AG20443 (cell line): ENCODE measurements around the gene GPR27.
A peak's percentile ranks its signal among the peaks of the same experiment; 100 is the strongest.

Experiments
- DNase-seq: peaks from one replicate; pipeline ENCODE4 v3.0.0; 2012; ENCODE audit warnings: low spot score, mixed read lengths

The GPR27 gene

GRCh38 chr3:71732637-71733036 lies 21.0 kb upstream of the GPR27 start:
- no peak for DNase-seq

DNA sequence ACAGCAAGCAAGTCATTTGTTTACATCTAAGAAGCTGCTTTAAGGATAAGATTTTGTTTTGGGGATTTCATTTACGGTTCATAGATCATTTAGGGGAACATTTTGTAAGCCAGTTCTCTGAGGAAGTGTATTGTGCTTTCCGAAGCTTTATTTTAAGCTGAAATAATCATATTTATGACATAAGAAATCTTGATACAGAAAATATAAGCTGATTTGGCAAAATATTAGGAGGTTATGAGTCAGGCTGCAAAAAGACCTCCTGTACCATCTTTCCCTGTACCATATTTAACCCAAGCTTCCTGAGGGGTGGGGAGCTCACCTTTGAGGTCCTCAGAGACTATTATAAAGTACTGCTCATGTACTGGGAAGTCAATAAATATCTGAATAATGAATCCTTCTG lies 20.3 kb upstream of the GPR27 start:
- DNase-seq, result no peak

- DNase-seq, result no peak
These were observed 18.8 kb upstream of the GPR27 start for GRCh38 chr3:71734881-71735280.

- no peak for DNase-seq
These were observed 11.0 kb upstream of the GPR27 start for GRCh38 chr3:71742621-71743020.

GRCh38 chr3:71744738-71745137 lies 8.9 kb upstream of the GPR27 start:
- no peak for DNase-seq

DNA sequence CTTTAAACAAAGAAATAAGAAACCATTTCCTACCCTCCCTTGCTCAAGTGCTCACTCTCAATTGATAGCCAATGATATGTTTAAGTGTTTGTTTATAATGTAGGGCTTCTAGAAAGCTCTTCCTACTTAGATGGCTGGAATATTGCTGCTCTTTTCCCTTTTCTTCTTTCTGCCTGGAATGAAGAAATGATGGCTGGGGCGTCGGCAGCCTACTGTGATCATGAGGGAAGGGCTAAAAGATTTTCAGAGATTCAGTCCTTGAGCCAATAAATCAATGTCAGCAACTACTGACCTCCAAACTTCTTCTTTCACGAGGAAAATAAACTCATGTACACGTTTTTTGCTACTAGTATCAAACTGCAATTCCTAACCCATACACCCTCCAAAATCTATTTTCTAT lies 2.1 kb upstream of the GPR27 start:
- no peak for DNase-seq

GRCh38 chr3:71752831-71753700 lies 589 bp upstream of the GPR27 start:
- DNase-seq, result no peak

GRCh38 chr3:71754610-71755253 lies 1.1 kb downstream of the GPR27 start:
- no peak for DNase-seq

DNA sequence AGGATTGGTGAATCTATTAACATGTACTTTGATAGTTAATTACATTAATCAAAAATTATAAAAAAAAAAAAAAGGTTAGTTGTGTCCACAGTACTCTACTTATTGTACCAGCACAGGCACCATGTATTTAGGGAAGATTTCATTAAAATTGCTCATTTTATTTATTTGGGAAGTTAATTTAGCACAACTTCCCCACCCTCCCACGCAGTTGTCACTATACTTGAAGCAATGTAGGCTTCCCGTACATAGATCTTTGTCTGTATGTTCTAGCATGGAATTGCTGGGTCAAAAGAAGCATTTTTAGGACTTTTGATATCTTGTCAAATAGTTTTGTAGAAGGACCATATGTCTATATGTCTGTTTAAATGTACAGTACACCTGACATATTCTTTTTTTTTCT lies 4.4 kb downstream of the GPR27 start:
- DNase-seq, result no peak

DNA sequence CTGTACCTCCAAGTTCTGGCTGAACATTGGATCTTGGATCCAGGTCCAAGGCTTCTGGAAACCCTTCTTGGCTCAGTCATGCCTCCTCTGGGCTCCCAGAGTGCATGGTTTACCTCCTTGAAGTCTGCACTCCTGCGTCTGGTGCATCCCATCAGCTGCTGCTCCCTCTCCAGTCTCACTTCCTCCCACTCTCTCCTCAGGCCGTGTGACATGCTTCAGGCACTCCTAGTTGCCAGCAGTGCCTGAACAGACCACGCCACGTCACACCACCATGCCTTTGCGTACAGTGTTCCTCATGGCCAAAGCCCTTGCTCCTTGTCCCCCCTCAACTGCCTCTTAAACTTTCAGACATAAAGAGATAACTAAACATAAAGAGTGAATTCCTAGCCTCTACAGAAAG lies 5.7 kb downstream of the GPR27 start:
- no peak for DNase-seq

GRCh38 chr3:71760140-71760539 lies 6.5 kb downstream of the GPR27 start:
- no peak for DNase-seq

DNA sequence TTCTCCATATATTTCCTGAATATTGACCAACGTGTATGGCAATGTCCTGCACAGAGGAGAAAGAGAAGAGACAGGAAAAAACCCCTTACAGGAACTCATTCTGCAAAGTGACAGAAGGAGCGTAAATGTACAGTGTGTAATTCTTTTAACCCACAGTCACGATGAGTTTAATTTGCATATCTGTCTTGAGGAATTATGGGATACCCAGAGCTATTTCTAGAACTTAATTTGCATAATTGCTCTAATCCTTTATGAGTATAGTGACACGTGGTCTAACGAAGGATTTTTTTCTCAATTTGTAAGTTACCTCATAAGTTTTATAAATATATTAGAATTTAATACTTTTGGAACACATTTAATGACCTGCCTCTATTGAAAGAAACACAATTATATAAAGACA lies 9.8 kb downstream of the GPR27 start:
- no peak for DNase-seq

DNA sequence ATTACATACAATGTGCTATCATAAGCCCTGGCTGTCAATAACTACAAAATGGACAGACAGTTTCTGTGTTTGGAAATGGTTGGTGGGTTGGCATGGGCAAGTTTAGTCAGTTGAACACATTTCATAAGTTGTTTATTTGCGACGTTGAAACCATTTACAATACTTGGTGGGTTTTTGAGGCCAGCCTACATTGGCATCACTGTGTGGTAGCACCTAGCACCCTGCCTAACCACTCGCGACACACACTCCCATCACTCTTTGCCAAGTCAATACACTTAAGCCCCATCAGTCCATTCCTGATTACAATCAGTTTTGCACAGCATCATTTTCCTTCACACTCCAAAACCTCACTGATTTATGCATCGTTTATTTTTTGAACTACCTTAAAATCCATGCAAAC lies 17.5 kb downstream of the GPR27 start:
- no peak for DNase-seq

- no peak for DNase-seq
These were observed 18.2 kb downstream of the GPR27 start for GRCh38 chr3:71771884-71772283.

GRCh38 chr3:71776538-71776937 lies 22.9 kb downstream of the GPR27 start:
- no peak for DNase-seq

DNA sequence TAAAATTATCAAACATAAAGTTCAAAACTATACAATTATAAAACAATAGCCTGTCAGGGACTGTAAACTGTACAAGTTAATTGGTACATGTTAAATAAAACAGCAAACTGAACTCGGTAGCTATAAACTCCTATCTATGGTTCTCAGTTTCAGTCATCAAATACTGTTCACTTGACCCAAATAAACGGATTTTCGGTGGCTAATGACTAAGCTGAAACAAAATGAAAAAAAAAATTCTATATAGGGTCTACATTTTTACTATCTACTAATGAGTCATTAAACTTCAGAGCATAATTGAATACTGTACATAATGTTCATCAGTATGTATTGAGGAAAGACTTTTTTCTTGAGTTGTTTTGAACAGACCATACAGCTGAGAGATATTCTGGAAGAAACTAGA lies 24.7 kb downstream of the GPR27 start:
- no peak for DNase-seq

GRCh38 chr3:71779674-71780377 lies 26.2 kb downstream of the GPR27 start:
- DNase-seq, result no peak

GRCh38 chr3:71780430-71780829 lies 26.8 kb downstream of the GPR27 start:
- DNase-seq, result no peak

GRCh38 chr3:71783152-71783551 lies 29.5 kb downstream of the GPR27 start:
- DNase-seq, result no peak

DNA sequence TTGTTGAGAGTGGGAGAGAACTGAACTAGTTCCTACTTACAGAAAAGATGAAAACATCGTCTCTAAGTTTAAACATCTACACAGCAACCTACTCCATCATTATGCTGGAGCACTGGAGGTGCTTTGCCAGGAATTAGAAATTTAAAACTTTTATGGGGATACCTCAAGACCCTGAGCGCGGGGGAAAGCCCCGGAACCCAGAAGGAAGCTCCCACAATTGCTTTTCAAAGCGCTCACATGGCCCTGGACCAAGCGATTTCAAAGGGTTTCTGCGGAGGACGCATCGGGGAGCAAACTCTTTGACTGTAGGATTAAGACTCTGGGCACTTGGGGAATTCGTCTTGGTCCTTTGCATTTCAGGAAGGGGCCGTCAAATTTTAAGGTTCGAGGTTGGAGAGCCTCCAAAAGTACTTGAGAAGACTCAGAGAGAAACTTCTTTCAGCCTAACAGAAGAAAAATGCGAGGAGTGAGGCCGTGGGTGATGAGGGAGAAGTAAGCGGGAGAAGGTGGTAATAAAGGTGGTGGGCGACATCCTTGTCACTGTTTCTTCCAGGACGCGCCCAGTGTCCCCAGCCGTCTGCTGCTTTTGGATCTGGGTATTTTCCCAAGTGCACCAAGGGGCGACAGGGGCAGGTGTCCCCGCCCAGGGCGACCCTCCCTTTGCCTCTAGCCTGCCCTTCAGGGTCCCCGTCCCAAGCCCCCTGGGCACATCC lies 30.7 kb downstream of the GPR27 start:
- no peak for DNase-seq

GRCh38 chr3:71784914-71785531 lies 31.4 kb downstream of the GPR27 start, which contains the start of gene PROK2:
PROK2 (minus strand) TSS chr3:71785148; CDS start chr3:71785052, 96 bp downstream.
- DNase-seq, result peak; percentile 61
